A673 (cell line): ENCODE measurements around the gene A2M. TPM values are rescaled to one million over a fixed set of nuclear protein-coding genes. Genes with fewer than 3 reads are reported as not detected.

ENCODE experiments used
- BruUV-seq: library from RNA; stranded (reverse); fragments of 400-500 nt; replicated peaks from 2 replicates; lab custom pipeline; 2021; lab: Mats Ljungman, UMichigan
- CTCF ChIA-PET: fragments of 300-600 bp; sonication (Branson Sonifier 250); formaldehyde crosslinking; loops from one replicate; lab custom pipeline; 2022; ENCODE audit warnings: antibody characterized with exemption; lab: Charles Lee
- POLR2A ChIA-PET: fragments of 300-600 bp; sonication (Branson Sonifier 250); formaldehyde crosslinking; loops from one replicate; lab custom pipeline; 2022; ENCODE audit warnings: antibody characterized with exemption; ENCODE audit not compliant: low non-redundant PET; lab: Charles Lee
- DNase-seq: peaks from one replicate; pipeline ENCODE4 v3.0.0-alpha.2; 2015; ENCODE audit warnings: low spot score
- H3K27ac ChIP-seq: fragments of 200-600 bp; sonication (generic); 2 replicates; pipeline ENCODE4 v1.5.1; 2016; ENCODE audit warnings: mixed run types, low read depth, mild to moderate bottlenecking, mixed read lengths, antibody characterized with exemption, low read length; ENCODE audit not compliant: poor library complexity, severe bottlenecking
- H3K27me3 ChIP-seq: fragments of 200-600 bp; sonication (generic); replicated peaks from 2 replicates; pipeline ENCODE4 v1.6.1; 2017; ENCODE audit warnings: mixed run types, low read depth, mild to moderate bottlenecking, mixed read lengths, antibody characterized with exemption, low read length; ENCODE audit not compliant: insufficient read depth, poor library complexity
- H3K36me3 ChIP-seq: fragments of 200-600 bp; sonication (generic); 2 replicates; pipeline ENCODE4 v1.6.1; 2016; ENCODE audit warnings: mixed run types, mild to moderate bottlenecking, mixed read lengths, antibody characterized with exemption, low read length; ENCODE audit not compliant: insufficient read depth, poor library complexity, severe bottlenecking
- H3K4me1 ChIP-seq: fragments of 200-600 bp; sonication (generic); 2 replicates; pipeline ENCODE4 v1.6.1; 2017; ENCODE audit warnings: mixed run types, mild to moderate bottlenecking, mixed read lengths, antibody characterized with exemption, low read length; ENCODE audit not compliant: insufficient read depth, poor library complexity, severe bottlenecking
- H3K4me3 ChIP-seq: fragments of 200-600 bp; sonication (generic); 2 replicates; pipeline ENCODE4 v1.5.1; 2016; ENCODE audit warnings: low read depth, mixed run types, mild to moderate bottlenecking, mixed read lengths, low read length; ENCODE audit not compliant: poor library complexity, severe bottlenecking
- H3K9me3 ChIP-seq: fragments of 200-600 bp; sonication (generic); 2 replicates; pipeline ENCODE4 v1.6.1; 2016; ENCODE audit warnings: mixed run types, low read depth, mild to moderate bottlenecking, mixed read lengths, antibody characterized with exemption, low read length; ENCODE audit not compliant: poor library complexity, severe bottlenecking
- EZH2 ChIP-seq: fragments of 200-600 bp; sonication (generic); IDR thresholded peaks from 2 replicates; pipeline ENCODE4 v1.6.1; 2017; ENCODE audit warnings: borderline replicate concordance, low read depth, mild to moderate bottlenecking, mixed read lengths, antibody characterized with exemption, low read length; ENCODE audit not compliant: poor library complexity, severe bottlenecking
- intact Hi-C: fragments of 100-400 bp; cut with micrococcal nuclease; formaldehyde crosslinking; loops from one replicate; pipeline ENCODE4 v1.10.0; 2022; ENCODE audit not compliant: unreplicated experiment
- total RNA-seq: library from RNA; stranded (reverse); gene quantifications from 2 replicates; pipeline ENCODE4 v1.2.3, GENCODE V29; 2021
- TF ChIP-seq, protein P1 (sequence below): fragments of 300-800, 200-600 bp; sonication (generic); conservative IDR thresholded peaks from 2 replicates; pipeline ENCODE4 v1.5.1; 2017; ENCODE audit warnings: low read depth, mild to moderate bottlenecking, antibody characterized with exemption, low read length, moderate library complexity, mixed read lengths

The A2M gene
- total RNA-seq, 1 experiment from 2014 or later = 1.3 TPM

DNA sequence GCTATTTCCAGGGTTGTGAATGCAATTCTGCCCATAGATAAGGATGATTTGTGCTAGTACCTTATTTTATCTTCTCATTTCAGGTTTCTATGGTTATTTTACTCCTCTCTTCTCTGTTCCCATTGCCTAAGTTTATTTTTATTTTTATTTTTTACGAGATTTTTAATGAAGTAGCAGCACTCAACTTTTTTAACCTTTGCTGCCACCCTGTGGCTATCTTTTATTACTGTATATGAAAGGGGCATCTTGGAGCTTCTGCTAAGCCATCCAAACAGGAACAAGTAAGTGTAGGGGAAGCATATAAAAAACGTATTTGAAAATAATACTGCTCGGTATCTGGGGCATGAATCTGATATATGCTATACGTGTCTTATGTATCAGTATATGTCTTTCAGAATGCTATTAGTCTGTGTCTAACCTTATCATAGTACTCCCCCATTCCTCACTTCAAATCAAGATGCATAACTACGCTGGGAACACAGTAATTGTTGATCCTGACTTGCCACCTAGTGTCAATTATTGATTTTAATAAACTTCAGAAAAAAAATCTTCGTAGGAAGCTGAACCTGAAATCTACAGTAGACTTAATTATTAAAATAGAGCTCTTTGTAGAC, 66.1 kb downstream of the A2M start:
- TF ChIP-seq, protein P1, sequence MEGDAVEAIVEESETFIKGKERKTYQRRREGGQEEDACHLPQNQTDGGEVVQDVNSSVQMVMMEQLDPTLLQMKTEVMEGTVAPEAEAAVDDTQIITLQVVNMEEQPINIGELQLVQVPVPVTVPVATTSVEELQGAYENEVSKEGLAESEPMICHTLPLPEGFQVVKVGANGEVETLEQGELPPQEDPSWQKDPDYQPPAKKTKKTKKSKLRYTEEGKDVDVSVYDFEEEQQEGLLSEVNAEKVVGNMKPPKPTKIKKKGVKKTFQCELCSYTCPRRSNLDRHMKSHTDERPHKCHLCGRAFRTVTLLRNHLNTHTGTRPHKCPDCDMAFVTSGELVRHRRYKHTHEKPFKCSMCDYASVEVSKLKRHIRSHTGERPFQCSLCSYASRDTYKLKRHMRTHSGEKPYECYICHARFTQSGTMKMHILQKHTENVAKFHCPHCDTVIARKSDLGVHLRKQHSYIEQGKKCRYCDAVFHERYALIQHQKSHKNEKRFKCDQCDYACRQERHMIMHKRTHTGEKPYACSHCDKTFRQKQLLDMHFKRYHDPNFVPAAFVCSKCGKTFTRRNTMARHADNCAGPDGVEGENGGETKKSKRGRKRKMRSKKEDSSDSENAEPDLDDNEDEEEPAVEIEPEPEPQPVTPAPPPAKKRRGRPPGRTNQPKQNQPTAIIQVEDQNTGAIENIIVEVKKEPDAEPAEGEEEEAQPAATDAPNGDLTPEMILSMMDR = peak; percentile 73
- TF ChIP-seq EZH2 = no peak
- H3K27me3 ChIP-seq = no peaks in the 10 kb centered on the region
- H3K4me3 ChIP-seq = no peak overlapping the region
- POLR2A ChIA-PET = no interaction called here
- BruUV-seq = no TSS peak
- H3K9me3 ChIP-seq = no peaks in the 10 kb centered on the region
- CTCF ChIA-PET = interaction anchor here (0.6 to 2.0 kb wide), 9 partner anchors 9 to 505 kb away, joined by 3 to 31 read pairs (median 4); partner anchors contain the start of gene M6PR
- H3K4me1 ChIP-seq = no peaks in the 10 kb centered on the region
- intact Hi-C loops = loop anchor here (5.0 to 10.0 kb wide), 3 partner anchors 155 to 507 kb away; partner anchors contain the start of gene CLEC4E
- no peak overlapping the region for H3K27ac ChIP-seq
- DNase-seq = peak; percentile 59
- no peaks in the 10 kb centered on the region for H3K36me3 ChIP-seq

DNA sequence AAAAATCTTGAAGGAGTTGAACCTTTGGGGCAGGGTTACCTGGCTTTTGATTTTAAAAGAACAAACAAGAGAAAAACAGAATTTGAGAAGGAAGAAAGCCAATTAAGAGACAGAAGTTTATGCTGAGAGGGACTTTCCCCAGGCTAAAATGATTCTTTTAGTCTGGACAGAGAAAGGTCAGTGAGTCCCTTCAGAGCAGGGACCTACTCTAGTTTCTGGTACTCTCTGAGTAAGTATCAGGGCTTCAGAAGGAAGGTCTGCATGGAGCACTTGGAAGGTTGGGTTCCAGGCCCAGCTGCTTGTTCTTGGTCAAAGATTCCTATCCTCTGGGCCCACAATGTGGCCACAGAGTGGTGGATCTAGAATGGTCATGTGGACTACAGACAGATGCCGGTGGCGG, 66.8 kb downstream of the A2M start:
- CTCF ChIA-PET = interaction anchor here (0.6 to 2.0 kb wide), 5 partner anchors 10 to 505 kb away, joined by 4 to 31 read pairs (median 9); partner anchors contain the start of gene M6PR
- intact Hi-C loops = loop anchor here (5.0 to 10.0 kb wide), 3 partner anchors 154 to 507 kb away; partner anchors contain the start of gene CLEC4E
- Histone ChIP-seq H3K4me3 (no peak overlapping the region), H3K9me3 (no peaks in the 10 kb centered on the region), H3K36me3 (no peaks in the 10 kb centered on the region), H3K27me3 (no peaks in the 10 kb centered on the region), H3K4me1 (no peaks in the 10 kb centered on the region), H3K27ac (no peak overlapping the region)
- TF ChIP-seq, protein P1 = no peak
- no peak for TF ChIP-seq EZH2
- POLR2A ChIA-PET = no interaction called here
- no TSS peak for BruUV-seq
- no peak for DNase-seq

DNA sequence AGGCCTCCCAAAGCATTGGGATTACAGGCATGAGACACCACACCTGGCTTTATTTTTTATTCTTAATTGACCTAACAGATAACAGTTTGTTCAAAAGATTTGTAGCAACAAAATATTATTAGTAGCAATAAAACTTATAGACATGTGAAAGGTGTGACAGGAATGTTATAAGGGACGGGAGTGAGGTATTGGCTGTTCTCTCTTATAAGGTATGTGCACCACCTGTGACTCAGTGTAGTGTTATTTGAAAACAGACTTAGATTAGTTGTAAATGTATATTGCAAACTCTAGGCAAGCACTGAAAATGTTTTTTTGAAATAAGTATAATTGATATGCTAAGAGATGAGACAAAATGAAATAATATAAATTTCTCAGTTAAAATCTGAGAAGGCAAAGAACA, 68.6 kb downstream of the A2M start:
- Histone ChIP-seq H3K9me3 (no peaks in the 10 kb centered on the region), H3K4me1 (no peaks in the 10 kb centered on the region), H3K36me3 (no peaks in the 10 kb centered on the region), H3K4me3 (no peak overlapping the region), H3K27ac (no peak overlapping the region), H3K27me3 (no peaks in the 10 kb centered on the region)
- ChIA-PET POLR2A (no interaction called here), CTCF (no interaction called here)
- BruUV-seq = no TSS peak
- intact Hi-C loops = loop anchor here (5.0 to 10.0 kb wide), 3 partner anchors 152 to 505 kb away; partner anchors contain the start of gene CLEC4E
- no peak for DNase-seq
- TF ChIP-seq, protein P1 = no peak
- no peak for TF ChIP-seq EZH2
